Karpas-422 (cell line): ENCODE measurements around the gene SCMH1. TPM values are rescaled to one million over a fixed set of nuclear protein-coding genes. Genes with fewer than 3 reads are reported as not detected.
"Not testable (repeated sequence)": the region's sequence is repeated elsewhere in the genome, so short reads cannot be mapped to it uniquely, and the experiment has no call there.

ENCODE experiments used
- DNase-seq: peaks from one replicate; pipeline ENCODE4 v3.0.0-alpha.2; 2015
- H2AFZ ChIP-seq: fragments of 200-600 bp; sonication (generic); 2 replicates; pipeline ENCODE4 v1.6.1; 2014; ENCODE audit warnings: antibody characterized with exemption, low read length, mixed read lengths
- H3K27ac ChIP-seq: fragments of 200-600 bp; sonication (generic); 2 replicates; pipeline ENCODE4 v1.5.1; 2014; ENCODE audit warnings: mild to moderate bottlenecking, low read length, moderate library complexity
- H3K27me3 ChIP-seq: fragments of 200-600 bp; sonication (generic); 2 replicates; pipeline ENCODE4 v1.6.1; 2014; ENCODE audit warnings: low read length, mixed read lengths
- H3K36me3 ChIP-seq: fragments of 200-600 bp; sonication (generic); 2 replicates; pipeline ENCODE4 v1.6.1; 2014; ENCODE audit warnings: low read length, mixed read lengths; ENCODE audit not compliant: insufficient read depth
- H3K4me1 ChIP-seq: fragments of 200-600 bp; sonication (generic); 2 replicates; pipeline ENCODE4 v1.6.1; 2014; ENCODE audit warnings: mild to moderate bottlenecking, low read length, mixed read lengths
- H3K4me2 ChIP-seq: fragments of 200-600 bp; sonication (generic); 2 replicates; pipeline ENCODE4 v1.6.1; 2014; ENCODE audit warnings: low read length, low read depth, mild to moderate bottlenecking; ENCODE audit not compliant: poor library complexity, severe bottlenecking
- H3K4me3 ChIP-seq: fragments of 200-600 bp; sonication (generic); 2 replicates; pipeline ENCODE4 v1.5.1; 2014; ENCODE audit warnings: mild to moderate bottlenecking, antibody characterized with exemption, low read length, mixed read lengths
- H3K79me2 ChIP-seq: fragments of 200-600 bp; sonication (generic); 2 replicates; pipeline ENCODE4 v1.6.1; 2014; ENCODE audit warnings: mild to moderate bottlenecking, low read length, mixed read lengths
- H3K9ac ChIP-seq: fragments of 200-600 bp; sonication (generic); 2 replicates; pipeline ENCODE4 v1.6.0; 2014; ENCODE audit warnings: low read length
- H3K9me2 ChIP-seq: fragments of 200-600 bp; sonication (generic), shearing (Covaris generic); replicated peaks from 2 replicates; pipeline ENCODE4 v1.6.0; 2014; ENCODE audit warnings: mild to moderate bottlenecking, low read length, moderate library complexity; ENCODE audit not compliant: insufficient read depth
- H3K9me3 ChIP-seq: fragments of 300-700, 200-600 bp; sonication (generic); 2 replicates; pipeline ENCODE4 v1.6.1; 2014; ENCODE audit warnings: low read length, mixed read lengths
- H4K20me1 ChIP-seq: fragments of 200-600 bp; sonication (generic); 2 replicates; pipeline ENCODE4 v1.6.1; 2014; ENCODE audit warnings: mild to moderate bottlenecking, antibody characterized with exemption, low read length, low read depth; ENCODE audit not compliant: insufficient read depth
- total RNA-seq: library from RNA; depleted of rRNA; stranded (reverse); fragments of >200 nt; shearing (Covaris generic); gene quantifications from 2 replicates; pipeline ENCODE4 v1.2.3, GENCODE V29; 2014; ENCODE audit warnings: low replicate concordance

SCMH1 gene
- total RNA-seq, 1 experiment from 2014 or later: 83.6 TPM

GRCh38 chr1:41232305-41232704 lies 9.8 kb downstream of the SCMH1 start:
- Histone ChIP-seq H2AFZ (no peak overlapping the region), H3K4me3 (no peak overlapping the region), H3K79me2 (peaks cover 98% of the 10 kb centered on the region)

GRCh38 chr1:41230656-41231055 lies 11.4 kb downstream of the SCMH1 start:
- no peaks in the 10 kb centered on the region for H4K20me1 ChIP-seq
- no peaks in the 10 kb centered on the region for H3K9me2 ChIP-seq
- H3K79me2 ChIP-seq: peaks cover 98% of the 10 kb centered on the region
- no peak overlapping the region for H2AFZ ChIP-seq
- H3K9ac ChIP-seq: no peak overlapping the region
- H3K36me3 ChIP-seq: no peaks in the 10 kb centered on the region; the same call in 1 of the 2 replicates
- H3K9me3 ChIP-seq: no peaks in the 10 kb centered on the region
- no peak overlapping the region for H3K4me3 ChIP-seq
- H3K27me3 ChIP-seq: no peaks in the 10 kb centered on the region
- H3K4me1 ChIP-seq: peaks cover 16% of the 10 kb centered on the region
- no peak for DNase-seq
- H3K27ac ChIP-seq: no peak overlapping the region
- no peak overlapping the region for H3K4me2 ChIP-seq

More at GRCh38 chr1:41232305-41232704, 9.8 kb downstream of the SCMH1 start:
- no peaks in the 10 kb centered on the region for H3K9me3 ChIP-seq
- peaks cover 25% of the 10 kb centered on the region for H3K4me1 ChIP-seq
- no peaks in the 10 kb centered on the region; the same call in 1 of the 2 replicates for H3K36me3 ChIP-seq
- no peak for DNase-seq
- no peak overlapping the region for H3K4me2 ChIP-seq
- no peaks in the 10 kb centered on the region for H4K20me1 ChIP-seq
- H3K9me2 ChIP-seq: no peaks in the 10 kb centered on the region
- no peaks in the 10 kb centered on the region for H3K27me3 ChIP-seq
- no peak overlapping the region for H3K27ac ChIP-seq
- H3K9ac ChIP-seq: no peak overlapping the region

GRCh38 chr1:41229219-41229618 lies 12.9 kb downstream of the SCMH1 start:
- not testable (repeated sequence) for DNase-seq, H3K36me3 ChIP-seq, H3K27me3 ChIP-seq, H3K4me2 ChIP-seq, H3K4me1 ChIP-seq, H4K20me1 ChIP-seq, H3K27ac ChIP-seq, H3K9me3 ChIP-seq, H2AFZ ChIP-seq, H3K9me2 ChIP-seq, H3K4me3 ChIP-seq, H3K9ac ChIP-seq
- H3K79me2 ChIP-seq: peaks cover 99% of the 10 kb centered on the region

GRCh38 chr1:41226815-41227434 lies 15.2 kb downstream of the SCMH1 start:
- Histone ChIP-seq H3K9ac (no peak overlapping the region), H3K4me1 (peaks cover 26% of the 10 kb centered on the region), H3K27me3 (no peaks in the 10 kb centered on the region), H3K9me3 (no peaks in the 10 kb centered on the region), H3K27ac (0 out of 2 replicates have a peak overlapping the region, but pooled peaks have one; percentile 2), H3K79me2 (peaks cover 99% of the 10 kb centered on the region), H3K36me3 (peaks cover 3% of the 10 kb centered on the region; the same call in 1 of the 2 replicates), H3K4me2 (no peak overlapping the region), H3K4me3 (no peak overlapping the region), H4K20me1 (no peaks in the 10 kb centered on the region), H3K9me2 (no peaks in the 10 kb centered on the region), H2AFZ (no peak overlapping the region)
- DNase-seq: no peak

GRCh38 chr1:41225495-41225894 lies 16.6 kb downstream of the SCMH1 start:
- no peak overlapping the region for H3K4me2 ChIP-seq
- H3K4me1 ChIP-seq: peaks cover 26% of the 10 kb centered on the region

GRCh38 chr1:41222496-41222895 lies 19.6 kb downstream of the SCMH1 start:
- peak; percentile 62 for DNase-seq
- Histone ChIP-seq H2AFZ (no peak overlapping the region), H4K20me1 (no peaks in the 10 kb centered on the region), H3K36me3 (peaks cover 33% of the 10 kb centered on the region), H3K79me2 (peaks cover 100% of the 10 kb centered on the region), H3K4me1 (peaks cover 30% of the 10 kb centered on the region), H3K27me3 (no peaks in the 10 kb centered on the region), H3K4me2 (peak overlapping the region; percentile 8), H3K4me3 (no peak overlapping the region), H3K9me3 (peaks cover 13% of the 10 kb centered on the region; the same call in 1 of the 2 replicates), H3K27ac (peak overlapping the region; percentile 26), H3K9me2 (no peaks in the 10 kb centered on the region), H3K9ac (no peak overlapping the region)

More at GRCh38 chr1:41225495-41225894, 16.6 kb downstream of the SCMH1 start:
- peaks cover 3% of the 10 kb centered on the region; the same call in 1 of the 2 replicates for H3K9me3 ChIP-seq
- H4K20me1 ChIP-seq: no peaks in the 10 kb centered on the region
- no peak overlapping the region for H3K4me3 ChIP-seq
- H2AFZ ChIP-seq: no peak overlapping the region
- peaks cover 99% of the 10 kb centered on the region for H3K79me2 ChIP-seq
- H3K27me3 ChIP-seq: no peaks in the 10 kb centered on the region
- no peak overlapping the region for H3K27ac ChIP-seq
- no peak for DNase-seq
- H3K9me2 ChIP-seq: no peaks in the 10 kb centered on the region
- H3K36me3 ChIP-seq: peaks cover 12% of the 10 kb centered on the region
- no peak overlapping the region for H3K9ac ChIP-seq

- H3K27me3 ChIP-seq: no peaks in the 10 kb centered on the region
- no peak overlapping the region for H3K4me2 ChIP-seq
- H3K4me3 ChIP-seq: no peak overlapping the region
- no peaks in the 10 kb centered on the region for H3K9me2 ChIP-seq
- no peak for DNase-seq
- H2AFZ ChIP-seq: no peak overlapping the region
- H4K20me1 ChIP-seq: no peaks in the 10 kb centered on the region
- no peak overlapping the region for H3K9ac ChIP-seq
- peaks cover 13% of the 10 kb centered on the region; the same call in 1 of the 2 replicates for H3K9me3 ChIP-seq
- peaks cover 33% of the 10 kb centered on the region for H3K36me3 ChIP-seq
- peaks cover 30% of the 10 kb centered on the region for H3K4me1 ChIP-seq
- peaks cover 100% of the 10 kb centered on the region for H3K79me2 ChIP-seq
- H3K27ac ChIP-seq: 0 out of 2 replicates have a peak overlapping the region, but pooled peaks have one; percentile 26
These were observed 20.1 kb downstream of the SCMH1 start for GRCh38 chr1:41221995-41222394.

- Histone ChIP-seq H3K4me3 (no peak overlapping the region), H3K4me1 (peaks cover 30% of the 10 kb centered on the region), H3K9me3 (peaks cover 13% of the 10 kb centered on the region; the same call in 1 of the 2 replicates), H3K27me3 (no peaks in the 10 kb centered on the region), H3K9me2 (no peaks in the 10 kb centered on the region), H3K9ac (no peak overlapping the region), H3K27ac (no peak overlapping the region), H3K36me3 (peaks cover 41% of the 10 kb centered on the region), H3K4me2 (no peak overlapping the region), H4K20me1 (no peaks in the 10 kb centered on the region), H2AFZ (no peak overlapping the region), H3K79me2 (peaks cover 100% of the 10 kb centered on the region)
- no peak for DNase-seq
These were observed 24.0 kb downstream of the SCMH1 start for GRCh38 chr1:41218152-41218551.
